Measurements from ENCODE around the gene CMAS. TPM values are rescaled to one million over a fixed set of nuclear protein-coding genes. Genes with fewer than 3 reads are reported as not detected.

CMAS gene
- total RNA-seq, 1 donor from 2014 or later, result 29.3 TPM

Other genes with a start within 250 kb of the CMAS start
- under 0.01 TPM in 1 of 2 replicates, not detected in the other for gene ABCC9, start 104.8 kb upstream of the CMAS start, total RNA-seq